ENCODE measurements around the gene IGF2.

Gene IGF2

DNA sequence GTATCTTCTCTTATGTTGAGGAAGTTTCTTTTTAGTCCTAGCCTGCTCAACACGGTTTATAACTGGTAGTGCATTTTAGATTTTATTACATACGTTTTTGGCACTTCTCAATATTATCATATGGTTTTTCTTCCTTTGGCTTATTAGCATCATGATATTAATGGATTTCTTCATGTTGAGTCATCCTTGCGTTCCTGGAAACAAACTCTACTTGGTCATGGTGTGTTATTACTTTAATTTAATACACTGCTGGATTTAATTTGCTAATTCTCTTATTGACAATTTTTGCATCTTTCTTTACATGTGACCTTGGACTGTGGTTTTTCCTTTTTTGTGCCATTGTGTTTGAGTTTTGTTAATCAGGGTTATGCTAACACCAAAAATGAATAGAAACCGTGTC lies 20.5 kb downstream of the IGF2 start:
- no peak for DNase-seq (ENCODE audit: low read depth)
- H3K4me3 ChIP-seq (ENCODE audit: low read depth, low read length), result no peak overlapping the region
- TF ChIP-seq, protein P1, sequence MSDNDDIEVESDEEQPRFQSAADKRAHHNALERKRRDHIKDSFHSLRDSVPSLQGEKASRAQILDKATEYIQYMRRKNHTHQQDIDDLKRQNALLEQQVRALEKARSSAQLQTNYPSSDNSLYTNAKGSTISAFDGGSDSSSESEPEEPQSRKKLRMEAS (IDR thresholded peaks at IDR 0.05; ENCODE audit: low read depth, low read length), result no peak
- no peak for TF ChIP-seq POLR2A (IDR thresholded peaks at IDR 0.05; ENCODE audit: extremely low read depth, insufficient read length)
- no peak for TF ChIP-seq MYC (IDR thresholded peaks at IDR 0.05; ENCODE audit: low read depth, low read length)
- TF ChIP-seq, protein P2, sequence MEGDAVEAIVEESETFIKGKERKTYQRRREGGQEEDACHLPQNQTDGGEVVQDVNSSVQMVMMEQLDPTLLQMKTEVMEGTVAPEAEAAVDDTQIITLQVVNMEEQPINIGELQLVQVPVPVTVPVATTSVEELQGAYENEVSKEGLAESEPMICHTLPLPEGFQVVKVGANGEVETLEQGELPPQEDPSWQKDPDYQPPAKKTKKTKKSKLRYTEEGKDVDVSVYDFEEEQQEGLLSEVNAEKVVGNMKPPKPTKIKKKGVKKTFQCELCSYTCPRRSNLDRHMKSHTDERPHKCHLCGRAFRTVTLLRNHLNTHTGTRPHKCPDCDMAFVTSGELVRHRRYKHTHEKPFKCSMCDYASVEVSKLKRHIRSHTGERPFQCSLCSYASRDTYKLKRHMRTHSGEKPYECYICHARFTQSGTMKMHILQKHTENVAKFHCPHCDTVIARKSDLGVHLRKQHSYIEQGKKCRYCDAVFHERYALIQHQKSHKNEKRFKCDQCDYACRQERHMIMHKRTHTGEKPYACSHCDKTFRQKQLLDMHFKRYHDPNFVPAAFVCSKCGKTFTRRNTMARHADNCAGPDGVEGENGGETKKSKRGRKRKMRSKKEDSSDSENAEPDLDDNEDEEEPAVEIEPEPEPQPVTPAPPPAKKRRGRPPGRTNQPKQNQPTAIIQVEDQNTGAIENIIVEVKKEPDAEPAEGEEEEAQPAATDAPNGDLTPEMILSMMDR (IDR thresholded peaks at IDR 0.05; ENCODE audit: low read depth, low read length), result no peak

DNA sequence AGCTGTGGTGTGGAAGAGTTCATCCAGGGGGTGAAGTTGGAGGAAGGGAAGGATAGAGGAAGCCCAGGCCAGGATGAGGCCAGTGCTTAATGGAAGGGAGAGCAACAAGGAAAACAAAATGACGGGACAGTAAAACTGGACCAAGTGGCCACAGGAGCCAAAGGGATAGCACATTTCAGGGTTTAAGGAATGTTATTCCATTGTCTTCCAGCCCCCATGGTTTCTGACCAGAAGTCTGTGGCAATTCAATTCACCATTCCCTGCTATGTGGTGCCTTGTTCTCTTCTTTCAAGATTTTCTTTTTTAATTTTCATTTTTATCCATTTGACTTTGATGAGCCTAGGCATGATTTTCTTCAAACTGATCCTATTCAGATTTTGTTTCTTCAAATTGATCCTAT lies 22.5 kb downstream of the IGF2 start:
- TF ChIP-seq, protein P2 (IDR thresholded peaks at IDR 0.05; ENCODE audit: low read depth, low read length), result no peak
- TF ChIP-seq, protein P1 (IDR thresholded peaks at IDR 0.05; ENCODE audit: low read depth, low read length), result no peak
- TF ChIP-seq MYC (IDR thresholded peaks at IDR 0.05; ENCODE audit: low read depth, low read length) (no peak), POLR2A (IDR thresholded peaks at IDR 0.05; ENCODE audit: extremely low read depth, insufficient read length) (no peak)
- H3K4me3 ChIP-seq (ENCODE audit: low read depth, low read length), result no peak overlapping the region
- no peak for DNase-seq (ENCODE audit: low read depth)

DNA sequence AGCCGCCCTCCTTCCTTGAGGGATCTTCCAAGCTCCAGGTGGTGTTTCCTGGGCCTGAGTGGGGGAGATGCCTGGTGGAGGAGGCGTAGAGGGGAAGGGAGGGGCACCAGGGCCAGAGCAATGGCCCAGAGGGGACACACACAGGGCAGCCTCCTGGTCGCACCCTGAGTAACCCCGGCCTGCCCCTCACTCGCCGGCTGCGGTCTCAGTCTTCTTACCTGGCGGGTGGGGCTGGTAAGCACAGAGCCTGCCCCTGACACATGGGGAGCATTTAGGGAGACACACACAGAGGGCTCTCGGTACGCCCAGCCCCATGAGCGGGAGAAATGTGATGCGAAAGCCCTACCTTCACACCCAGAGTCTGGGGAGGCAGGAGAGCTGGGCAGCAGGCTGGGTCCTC lies 23.9 kb downstream of the IGF2 start:
- no peak overlapping the region for H3K4me3 ChIP-seq (ENCODE audit: low read depth, low read length)
- TF ChIP-seq, protein P1 (IDR thresholded peaks at IDR 0.05; ENCODE audit: low read depth, low read length), result no peak
- TF ChIP-seq MYC (IDR thresholded peaks at IDR 0.05; ENCODE audit: low read depth, low read length), result no peak
- TF ChIP-seq, protein P2 (IDR thresholded peaks at IDR 0.05; ENCODE audit: low read depth, low read length), result no peak
- TF ChIP-seq POLR2A (IDR thresholded peaks at IDR 0.05; ENCODE audit: extremely low read depth, insufficient read length), result no peak
- no peak for DNase-seq (ENCODE audit: low read depth)

DNA sequence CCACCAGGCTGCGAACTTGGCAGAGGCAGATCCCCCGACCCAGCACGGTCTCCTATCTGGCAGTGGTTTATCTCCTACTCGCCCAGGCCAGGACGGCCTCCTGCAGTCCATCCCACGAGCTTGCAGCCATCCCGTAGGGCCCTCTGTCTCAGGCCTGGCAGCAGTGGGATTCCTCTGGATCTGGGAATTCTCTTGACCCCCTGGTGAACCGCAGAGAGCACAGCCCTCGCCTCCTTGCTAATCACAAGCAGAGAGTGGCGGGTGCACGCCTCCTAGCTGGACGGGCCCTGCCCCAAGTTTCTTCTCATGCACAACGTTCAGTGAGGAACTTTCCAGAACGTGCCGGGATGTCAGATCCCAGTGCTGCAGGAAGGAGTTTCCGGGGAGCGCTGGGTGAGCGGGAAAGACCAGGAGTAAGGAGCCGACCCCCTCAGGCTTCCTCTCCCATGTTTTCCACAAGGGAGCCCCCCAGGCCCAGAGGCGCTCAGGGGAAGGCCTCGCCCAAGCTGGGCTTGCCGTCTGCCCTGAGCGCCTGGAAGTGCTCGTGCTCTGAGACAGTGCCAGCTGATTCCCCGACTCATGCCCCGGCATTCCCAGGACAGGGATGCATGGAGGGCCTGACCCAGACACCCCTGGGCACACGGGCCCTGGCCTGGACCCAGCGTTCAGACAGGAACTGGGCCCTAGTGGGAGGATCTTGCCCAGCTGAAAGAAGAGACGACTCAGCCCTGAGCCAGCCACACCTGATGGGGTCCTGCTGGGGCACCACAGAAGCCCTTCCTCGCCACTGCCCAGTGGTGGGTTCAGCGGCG lies 24.6 kb downstream of the IGF2 start:
- no peak for DNase-seq (ENCODE audit: low read depth)
- H3K4me3 ChIP-seq (ENCODE audit: low read depth, low read length), result no peak overlapping the region
- TF ChIP-seq MYC (IDR thresholded peaks at IDR 0.05; ENCODE audit: low read depth, low read length), result no peak
- no peak for TF ChIP-seq POLR2A (IDR thresholded peaks at IDR 0.05; ENCODE audit: extremely low read depth, insufficient read length)
- TF ChIP-seq, protein P1 (IDR thresholded peaks at IDR 0.05; ENCODE audit: low read depth, low read length), result no peak
- TF ChIP-seq, protein P2 (IDR thresholded peaks at IDR 0.05; ENCODE audit: low read depth, low read length), result no peak

DNA sequence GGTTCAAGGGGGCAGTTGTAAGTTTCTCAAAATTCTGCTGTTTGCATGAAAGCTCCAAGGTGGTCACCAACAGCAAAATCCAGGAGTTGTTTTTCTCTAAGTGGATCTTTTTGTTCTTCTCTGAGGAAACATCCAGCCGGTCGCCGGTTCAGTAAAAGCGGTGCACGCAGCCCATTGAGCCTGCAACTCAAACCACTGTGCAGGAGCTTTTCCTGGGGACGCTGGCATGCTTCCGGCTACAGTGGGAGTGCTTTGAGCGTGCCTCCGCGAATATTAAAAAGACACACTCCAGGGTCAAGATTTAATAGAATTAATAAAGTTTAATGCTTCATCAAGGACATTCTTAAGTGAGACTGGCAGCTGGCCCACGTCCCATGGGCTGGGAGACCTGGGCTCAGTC lies 25.4 kb downstream of the IGF2 start:
- no peak for TF ChIP-seq MYC (IDR thresholded peaks at IDR 0.05; ENCODE audit: low read depth, low read length)
- TF ChIP-seq, protein P1 (IDR thresholded peaks at IDR 0.05; ENCODE audit: low read depth, low read length), result no peak
- TF ChIP-seq, protein P2 (IDR thresholded peaks at IDR 0.05; ENCODE audit: low read depth, low read length), result no peak
- no peak for TF ChIP-seq POLR2A (IDR thresholded peaks at IDR 0.05; ENCODE audit: extremely low read depth, insufficient read length)
- no peak overlapping the region for H3K4me3 ChIP-seq (ENCODE audit: low read depth, low read length)
- DNase-seq (ENCODE audit: low read depth), result no peak
